Chondrocyte (in vitro differentiated cells): ENCODE data around the gene CCNQ. TPM values are rescaled to one million over a fixed set of nuclear protein-coding genes. Genes with fewer than 3 reads are reported as not detected.
"Not testable (repeated sequence)": the region's sequence is repeated elsewhere in the genome, so short reads cannot be mapped to it uniquely, and the experiment has no call there.

Experiments
- DNase-seq: peaks from one replicate; pipeline ENCODE4 v3.0.0; 2021; ENCODE audit warnings: mixed read lengths, low spot score
- H3K27ac Mint-ChIP-seq: one replicate; pipeline ENCODE4 v1.8.0; 2021; ENCODE audit warnings: mild to moderate bottlenecking, moderate library complexity, mixed read lengths; ENCODE audit not compliant: unreplicated experiment
- H3K27me3 Mint-ChIP-seq: 2 replicates; pipeline ENCODE4 v1.8.0; 2021; ENCODE audit warnings: low read depth, mixed read lengths
- H3K36me3 Mint-ChIP-seq: 2 replicates; pipeline ENCODE4 v1.8.0; 2021; ENCODE audit warnings: low read depth, mixed read lengths
- H3K4me1 Mint-ChIP-seq: 2 replicates; pipeline ENCODE4 v1.8.0; 2021; ENCODE audit warnings: low read depth, mild to moderate bottlenecking, mixed read lengths
- H3K4me3 Mint-ChIP-seq: one replicate; pipeline ENCODE4 v1.8.0; 2021; ENCODE audit warnings: mild to moderate bottlenecking, moderate library complexity, mixed read lengths; ENCODE audit not compliant: unreplicated experiment
- H3K9me3 Mint-ChIP-seq: 2 replicates; pipeline ENCODE4 v1.8.0; 2021; ENCODE audit warnings: low read depth, mixed read lengths
- total RNA-seq: library from RNA; stranded (reverse); gene quantifications from 3 replicates; pipeline ENCODE4 v1.2.1, GENCODE V29; 2021
- TF ChIP-seq, protein P1 (sequence below): fragments of 200-600 bp; sonication (generic); IDR thresholded peaks from 2 replicates; pipeline ENCODE4 v1.5.0; 2021; ENCODE audit warnings: antibody characterized with exemption, mild to moderate bottlenecking, moderate library complexity

Gene CCNQ
- total RNA-seq, 1 donor from 2014 or later: 17.2 TPM

DNA sequence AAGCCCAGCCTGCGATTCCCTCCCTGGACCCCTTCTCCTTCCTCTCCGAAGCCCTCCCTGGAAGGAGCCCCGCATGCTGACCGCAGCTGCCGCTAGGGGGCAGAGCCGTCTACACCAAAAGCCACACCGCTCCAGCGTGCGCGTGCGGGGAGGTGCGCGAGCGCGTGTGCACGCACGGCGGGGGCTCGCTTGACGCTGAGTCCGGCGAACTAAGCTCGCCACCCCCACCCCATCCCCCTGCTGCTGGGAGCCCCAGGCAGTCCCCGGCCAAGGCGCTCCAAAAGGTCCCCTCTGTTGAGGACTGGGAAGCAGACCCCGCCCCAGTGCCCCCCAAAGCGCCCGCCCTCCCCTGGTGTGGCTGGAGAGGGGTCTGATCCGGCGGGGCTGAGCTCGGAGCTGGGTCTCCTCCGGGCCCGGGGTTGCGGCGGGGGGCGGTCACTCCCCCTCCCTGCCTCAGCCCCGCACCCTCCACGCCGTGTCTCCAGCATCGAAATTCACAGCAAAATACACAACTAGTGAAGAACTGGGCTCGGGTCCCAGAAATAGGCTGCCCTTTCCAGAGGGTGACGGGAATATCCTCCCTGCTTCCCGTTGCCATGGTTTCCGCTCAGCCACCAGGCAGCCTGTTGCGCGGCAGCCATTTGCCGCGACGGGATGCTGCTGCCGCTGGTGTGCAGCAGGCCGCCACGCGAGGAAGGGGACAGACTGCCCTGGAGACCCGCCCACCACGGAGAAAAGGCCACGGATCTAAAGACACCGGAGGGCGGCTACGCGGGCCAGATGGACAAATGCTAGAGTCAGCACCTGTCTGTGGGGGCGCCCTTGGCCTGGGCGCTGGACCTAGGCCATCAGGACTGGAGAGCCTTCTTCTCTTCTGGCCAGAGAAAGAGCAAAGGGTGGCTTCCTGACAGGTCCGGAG, 11.2 kb upstream of the CCNQ start:
- H3K27ac Mint-ChIP-seq: no peak overlapping the region
- no peaks in the 10 kb centered on the region for H3K36me3 Mint-ChIP-seq
- DNase-seq: peak; percentile 91
- H3K9me3 Mint-ChIP-seq: peaks cover 16% of the 10 kb centered on the region
- TF ChIP-seq, protein P1, sequence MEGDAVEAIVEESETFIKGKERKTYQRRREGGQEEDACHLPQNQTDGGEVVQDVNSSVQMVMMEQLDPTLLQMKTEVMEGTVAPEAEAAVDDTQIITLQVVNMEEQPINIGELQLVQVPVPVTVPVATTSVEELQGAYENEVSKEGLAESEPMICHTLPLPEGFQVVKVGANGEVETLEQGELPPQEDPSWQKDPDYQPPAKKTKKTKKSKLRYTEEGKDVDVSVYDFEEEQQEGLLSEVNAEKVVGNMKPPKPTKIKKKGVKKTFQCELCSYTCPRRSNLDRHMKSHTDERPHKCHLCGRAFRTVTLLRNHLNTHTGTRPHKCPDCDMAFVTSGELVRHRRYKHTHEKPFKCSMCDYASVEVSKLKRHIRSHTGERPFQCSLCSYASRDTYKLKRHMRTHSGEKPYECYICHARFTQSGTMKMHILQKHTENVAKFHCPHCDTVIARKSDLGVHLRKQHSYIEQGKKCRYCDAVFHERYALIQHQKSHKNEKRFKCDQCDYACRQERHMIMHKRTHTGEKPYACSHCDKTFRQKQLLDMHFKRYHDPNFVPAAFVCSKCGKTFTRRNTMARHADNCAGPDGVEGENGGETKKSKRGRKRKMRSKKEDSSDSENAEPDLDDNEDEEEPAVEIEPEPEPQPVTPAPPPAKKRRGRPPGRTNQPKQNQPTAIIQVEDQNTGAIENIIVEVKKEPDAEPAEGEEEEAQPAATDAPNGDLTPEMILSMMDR: peak; percentile 85
- peaks cover 7% of the 10 kb centered on the region for H3K4me1 Mint-ChIP-seq
- H3K27me3 Mint-ChIP-seq: peaks cover 11% of the 10 kb centered on the region
- peak overlapping the region; percentile 57 for H3K4me3 Mint-ChIP-seq

DNA sequence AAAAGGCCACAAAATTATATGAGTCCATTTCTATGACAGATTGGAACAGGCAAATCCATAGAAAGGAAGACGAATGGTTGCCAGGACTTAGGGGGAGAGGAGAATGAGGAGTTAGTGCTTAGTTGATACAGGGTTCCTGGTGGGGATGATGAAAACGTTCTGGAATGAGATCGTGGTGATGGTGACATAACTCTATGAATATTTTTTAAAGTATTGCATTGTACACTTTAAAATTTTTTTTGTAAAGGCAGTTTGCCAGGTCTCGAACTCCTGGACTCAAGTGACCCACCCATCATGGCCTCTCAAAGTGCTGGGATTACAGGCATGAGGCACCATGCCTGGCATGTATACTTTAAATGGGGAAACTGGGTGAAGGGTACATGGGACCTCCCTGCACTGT, 9.9 kb upstream of the CCNQ start:
- no peak overlapping the region for H3K27ac Mint-ChIP-seq
- H3K4me3 Mint-ChIP-seq: no peak overlapping the region
- no peak for DNase-seq
- H3K4me1 Mint-ChIP-seq: peaks cover 7% of the 10 kb centered on the region
- H3K9me3 Mint-ChIP-seq: peaks cover 15% of the 10 kb centered on the region
- no peaks in the 10 kb centered on the region for H3K36me3 Mint-ChIP-seq
- peaks cover 4% of the 10 kb centered on the region for H3K27me3 Mint-ChIP-seq
- TF ChIP-seq, protein P1: no peak

DNA sequence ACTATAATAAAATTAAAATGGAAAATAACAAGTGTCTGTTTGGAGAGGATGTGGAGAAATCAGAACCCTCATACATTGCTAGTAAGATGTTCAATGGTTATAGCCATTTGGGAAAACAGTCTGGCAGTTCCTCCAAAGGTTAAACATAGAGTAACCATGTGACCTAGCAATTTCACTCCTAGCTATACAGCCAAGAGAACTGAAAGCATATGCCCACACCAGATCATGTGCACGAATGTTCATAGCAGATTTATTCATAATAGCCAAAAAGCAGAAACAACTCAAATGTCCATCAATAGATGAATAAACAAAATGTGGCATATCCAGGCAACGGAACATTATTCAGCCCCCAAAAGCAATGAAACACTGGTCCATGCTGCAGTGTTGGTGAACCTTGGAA, 9.4 kb upstream of the CCNQ start:
- DNase-seq: no peak
- TF ChIP-seq, protein P1: no peak
- no peak overlapping the region for H3K27ac Mint-ChIP-seq
- H3K27me3 Mint-ChIP-seq: peaks cover 2% of the 10 kb centered on the region
- peaks cover 12% of the 10 kb centered on the region for H3K9me3 Mint-ChIP-seq
- no peak overlapping the region for H3K4me3 Mint-ChIP-seq
- H3K4me1 Mint-ChIP-seq: peaks cover 7% of the 10 kb centered on the region
- H3K36me3 Mint-ChIP-seq: no peaks in the 10 kb centered on the region

DNA sequence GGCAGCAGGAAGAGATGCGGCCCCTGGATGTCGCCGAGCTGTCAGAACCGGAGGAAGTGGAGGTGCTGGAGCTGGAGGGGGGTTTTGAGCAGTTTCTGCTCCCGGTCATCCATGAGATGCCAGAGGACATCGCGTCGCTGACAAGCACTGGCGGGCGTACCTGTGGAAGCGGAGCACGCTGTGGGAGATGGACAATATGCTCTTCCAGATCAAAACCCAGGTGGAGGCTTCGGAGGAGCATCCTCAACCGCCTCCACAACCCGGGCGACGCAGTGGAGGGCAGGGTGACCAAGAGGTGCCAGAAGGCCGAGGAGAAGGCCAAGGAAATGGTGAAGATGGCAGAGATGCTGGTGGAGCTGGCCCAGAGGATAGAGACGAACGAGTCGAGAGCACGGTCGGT, 7.6 kb upstream of the CCNQ start:
- Mint-ChIP-seq H3K4me3 (no peak overlapping the region), H3K27me3 (no peaks in the 10 kb centered on the region), H3K9me3 (peaks cover 14% of the 10 kb centered on the region), H3K4me1 (peaks cover 7% of the 10 kb centered on the region), H3K36me3 (peaks cover 4% of the 10 kb centered on the region), H3K27ac (no peak overlapping the region)
- TF ChIP-seq, protein P1: no peak
- DNase-seq: peak; percentile 63

DNA sequence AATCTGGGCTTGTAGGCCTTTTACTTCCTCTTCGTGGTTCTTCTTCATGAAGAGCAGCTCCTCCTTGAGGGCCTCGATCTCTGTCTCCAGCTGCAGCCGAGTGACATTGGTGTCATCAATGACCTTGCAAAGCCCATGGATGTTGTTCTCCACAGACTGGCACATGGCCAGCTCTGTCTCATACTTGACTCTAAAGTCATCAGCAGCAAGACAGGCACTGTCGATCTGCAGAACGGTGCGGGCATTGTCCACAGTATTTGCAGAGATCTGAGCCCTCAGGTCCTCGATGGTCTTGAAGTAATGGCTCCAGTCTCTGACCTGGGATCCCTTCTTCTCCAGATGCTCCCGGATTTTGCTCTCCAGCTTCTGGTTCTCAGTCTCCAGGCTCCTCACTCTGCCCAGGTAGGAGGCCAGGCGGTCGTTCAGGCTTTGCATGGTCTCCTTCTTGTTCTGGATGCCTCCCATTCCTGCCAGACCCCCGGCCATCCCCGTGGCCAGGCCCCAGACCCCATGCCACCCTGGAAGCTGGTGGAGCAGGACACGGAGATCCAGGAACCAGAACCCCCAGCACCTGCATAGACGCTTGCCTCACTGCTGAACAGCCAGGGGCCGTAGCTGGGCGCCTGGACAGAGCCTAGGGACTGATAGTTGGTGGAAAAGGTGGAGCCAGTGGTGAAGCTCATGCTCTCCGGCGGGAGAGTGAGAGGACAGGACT, 5.9 kb upstream of the CCNQ start:
- H3K4me3 Mint-ChIP-seq, H3K27ac Mint-ChIP-seq, H3K36me3 Mint-ChIP-seq, H3K27me3 Mint-ChIP-seq: not testable (repeated sequence)
- H3K4me1 Mint-ChIP-seq: peaks cover 10% of the 10 kb centered on the region
- peaks cover 14% of the 10 kb centered on the region for H3K9me3 Mint-ChIP-seq
- DNase-seq: peak; percentile 59
